IPS-18a (cell line): Measurements from ENCODE around the gene DISC1.

ENCODE experiments used
- H3K27ac ChIP-seq: one replicate; pipeline ENCODE4 v1.5.1; 2013; ENCODE audit warnings: low read length
- H3K27me3 ChIP-seq: one replicate; pipeline ENCODE4 v1.6.1; 2013; ENCODE audit warnings: mild to moderate bottlenecking, low read length; ENCODE audit not compliant: control insufficient read depth, insufficient read depth
- H3K36me3 ChIP-seq: one replicate; pipeline ENCODE4 v1.6.1; 2013; ENCODE audit warnings: low read depth, low read length; ENCODE audit not compliant: control insufficient read depth
- H3K4me1 ChIP-seq: one replicate; pipeline ENCODE4 v1.6.1; 2013; ENCODE audit warnings: low read depth, low read length; ENCODE audit not compliant: control insufficient read depth
- H3K4me3 ChIP-seq: one replicate; pipeline ENCODE4 v1.5.1; 2013; ENCODE audit warnings: low read length
- H3K9ac ChIP-seq: one replicate; pipeline ENCODE4 v1.6.1; 2013; ENCODE audit warnings: mild to moderate bottlenecking, low read length, moderate library complexity
- H3K9me3 ChIP-seq: one replicate; pipeline ENCODE4 v1.6.1; 2013; ENCODE audit warnings: low read depth, low read length; ENCODE audit not compliant: control insufficient read depth

The DISC1 gene

DNA sequence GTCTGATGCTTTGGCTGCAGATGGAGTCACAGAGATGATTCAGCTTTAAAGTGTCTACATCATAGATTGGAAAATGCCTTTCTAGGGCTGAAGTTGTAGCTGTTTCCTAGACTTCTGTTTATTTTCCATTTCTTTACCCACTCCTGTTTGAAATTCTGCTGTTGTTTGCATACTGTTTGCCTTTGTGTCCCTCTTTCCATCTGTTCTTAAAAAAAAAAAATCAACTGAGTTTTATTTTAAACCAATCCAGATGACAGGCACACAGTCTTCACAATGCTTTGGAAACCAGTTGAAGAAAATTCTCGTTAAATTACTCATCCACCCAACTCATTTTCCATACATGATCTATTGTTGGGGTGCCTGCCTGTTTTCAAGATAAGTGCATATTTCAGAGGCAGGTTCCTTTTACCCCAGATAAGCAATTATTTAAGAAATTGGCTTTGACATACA, 245.9 kb downstream of the DISC1 start:
- Histone ChIP-seq H3K27me3 (no peaks in the 10 kb centered on the region), H3K36me3 (no peaks in the 10 kb centered on the region), H3K4me1 (peaks cover 4% of the 10 kb centered on the region), H3K9ac (no peak overlapping the region), H3K27ac (no peak overlapping the region), H3K9me3 (no peaks in the 10 kb centered on the region), H3K4me3 (no peak overlapping the region)

- no peaks in the 10 kb centered on the region for H3K36me3 ChIP-seq
- H3K27me3 ChIP-seq, result no peaks in the 10 kb centered on the region
- no peak overlapping the region for H3K9ac ChIP-seq
- H3K4me3 ChIP-seq, result no peak overlapping the region
- H3K4me1 ChIP-seq, result no peaks in the 10 kb centered on the region
- no peaks in the 10 kb centered on the region for H3K9me3 ChIP-seq
- H3K27ac ChIP-seq, result no peak overlapping the region
Observed at GRCh38 chr1:231878737-231879136, 252.1 kb downstream of the DISC1 start.

- H3K27ac ChIP-seq, result no peak overlapping the region
- H3K4me1 ChIP-seq, result no peaks in the 10 kb centered on the region
Observed at GRCh38 chr1:231879296-231879695, 252.7 kb downstream of the DISC1 start.

DNA sequence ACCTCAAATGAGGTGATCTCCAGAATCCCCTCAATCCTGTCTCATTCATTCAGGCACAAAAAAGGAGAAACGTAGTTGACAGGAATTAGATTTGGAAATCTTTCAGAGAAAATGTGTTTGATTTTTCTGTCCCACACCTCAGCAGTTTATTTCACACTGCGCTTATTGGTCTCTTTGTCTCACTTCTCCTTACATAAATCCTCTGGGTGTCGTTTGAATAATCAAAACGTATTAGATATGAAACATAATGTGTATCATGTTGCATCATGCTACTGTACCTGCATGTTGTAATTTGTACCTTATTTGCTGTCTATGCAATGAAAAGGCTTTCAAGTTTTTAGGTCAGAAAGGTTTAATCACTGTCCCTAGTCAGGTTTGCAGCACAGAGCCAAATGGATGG, 255.7 kb downstream of the DISC1 start:
- Histone ChIP-seq H3K27me3 (no peaks in the 10 kb centered on the region), H3K4me3 (no peak overlapping the region), H3K36me3 (no peaks in the 10 kb centered on the region), H3K4me1 (no peaks in the 10 kb centered on the region), H3K9me3 (no peaks in the 10 kb centered on the region), H3K9ac (no peak overlapping the region), H3K27ac (no peak overlapping the region)

More at GRCh38 chr1:231879296-231879695, 252.7 kb downstream of the DISC1 start:
- Histone ChIP-seq H3K9me3 (no peaks in the 10 kb centered on the region), H3K4me3 (no peak overlapping the region), H3K36me3 (no peaks in the 10 kb centered on the region), H3K9ac (no peak overlapping the region), H3K27me3 (no peaks in the 10 kb centered on the region)

DNA sequence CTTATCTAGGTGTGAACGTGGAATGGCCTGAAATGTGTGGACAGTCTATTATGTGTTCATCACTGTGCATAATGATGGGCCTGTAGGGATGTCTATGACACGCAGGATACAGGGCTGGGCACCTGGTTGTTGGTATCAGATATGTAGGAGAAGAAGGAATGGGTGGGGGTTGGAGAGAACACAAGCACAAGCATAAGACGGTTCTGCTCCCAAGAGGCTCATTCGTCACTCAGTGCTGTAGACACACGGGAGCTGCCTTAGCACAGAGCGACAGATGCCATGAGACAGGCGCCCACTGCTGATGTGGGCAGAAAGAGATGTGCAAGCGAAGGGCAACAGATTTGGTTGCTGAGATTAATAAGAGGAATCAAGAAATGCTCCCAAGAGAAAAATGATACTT, 256.2 kb downstream of the DISC1 start:
- Histone ChIP-seq H3K4me3 (no peak overlapping the region), H3K9me3 (no peaks in the 10 kb centered on the region), H3K27ac (no peak overlapping the region), H3K36me3 (no peaks in the 10 kb centered on the region), H3K4me1 (no peaks in the 10 kb centered on the region), H3K9ac (no peak overlapping the region), H3K27me3 (no peaks in the 10 kb centered on the region)

- Histone ChIP-seq H3K9me3 (no peaks in the 10 kb centered on the region), H3K4me1 (no peaks in the 10 kb centered on the region), H3K36me3 (no peaks in the 10 kb centered on the region), H3K9ac (no peak overlapping the region), H3K27me3 (no peaks in the 10 kb centered on the region), H3K27ac (no peak overlapping the region), H3K4me3 (no peak overlapping the region)
Observed at GRCh38 chr1:231883382-231883781, 256.8 kb downstream of the DISC1 start.

GRCh38 chr1:231885209-231885854, 258.7 kb downstream of the DISC1 start:
- no peaks in the 10 kb centered on the region for H3K4me1 ChIP-seq
- no peak overlapping the region for H3K9ac ChIP-seq
- H3K9me3 ChIP-seq, result no peaks in the 10 kb centered on the region
- no peaks in the 10 kb centered on the region for H3K27me3 ChIP-seq
- no peak overlapping the region for H3K27ac ChIP-seq
- no peak overlapping the region for H3K4me3 ChIP-seq
- H3K36me3 ChIP-seq, result no peaks in the 10 kb centered on the region

DNA sequence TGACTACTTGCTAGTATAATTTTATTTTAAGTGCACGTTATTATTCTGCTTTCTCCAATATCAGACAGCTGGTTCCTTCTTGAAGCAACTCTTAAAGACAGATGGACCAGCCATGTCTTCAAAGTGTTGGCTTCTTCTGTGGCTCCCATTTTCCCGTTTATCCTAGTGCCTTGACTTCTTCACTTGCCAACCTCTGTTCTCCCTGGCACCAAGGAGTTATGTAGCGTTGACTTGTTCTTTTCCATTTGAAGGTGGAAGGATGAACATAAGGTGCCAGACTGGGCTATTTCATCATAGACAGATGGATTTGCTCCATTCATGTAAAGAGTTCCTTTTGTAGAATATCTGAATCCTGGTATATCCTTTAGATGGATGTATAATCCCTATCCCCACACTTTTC, 260.6 kb downstream of the DISC1 start:
- Histone ChIP-seq H3K9me3 (no peaks in the 10 kb centered on the region), H3K36me3 (no peaks in the 10 kb centered on the region), H3K4me3 (no peak overlapping the region), H3K27me3 (no peaks in the 10 kb centered on the region), H3K27ac (no peak overlapping the region), H3K4me1 (no peaks in the 10 kb centered on the region), H3K9ac (no peak overlapping the region)

- no peaks in the 10 kb centered on the region for H3K4me1 ChIP-seq
- H3K9me3 ChIP-seq, result no peaks in the 10 kb centered on the region
- no peaks in the 10 kb centered on the region for H3K36me3 ChIP-seq
- no peak overlapping the region for H3K27ac ChIP-seq
- no peak overlapping the region for H3K9ac ChIP-seq
- H3K4me3 ChIP-seq, result no peak overlapping the region
- H3K27me3 ChIP-seq, result no peaks in the 10 kb centered on the region
Observed at GRCh38 chr1:231887866-231888265, 261.3 kb downstream of the DISC1 start.

DNA sequence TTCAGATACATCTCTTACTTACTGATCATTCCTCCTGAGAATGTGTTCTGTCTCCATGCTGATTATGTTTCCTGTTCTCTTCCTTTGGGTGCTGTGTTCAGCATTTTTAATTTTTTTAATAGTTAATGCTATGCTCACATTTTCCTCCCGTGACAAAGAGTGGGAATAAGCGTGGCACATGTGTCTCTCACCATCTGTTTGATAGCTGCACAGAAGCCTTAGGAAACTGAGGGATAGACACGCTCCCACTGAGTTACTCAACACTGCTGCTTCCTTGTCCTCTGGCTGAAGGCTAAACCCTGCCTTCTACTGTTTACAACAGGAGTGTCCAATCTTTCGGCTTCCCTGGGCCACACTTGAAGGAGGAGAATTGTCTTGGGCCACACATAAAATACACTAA, 264.2 kb downstream of the DISC1 start:
- no peaks in the 10 kb centered on the region for H3K4me1 ChIP-seq
- H3K27ac ChIP-seq, result no peak overlapping the region
- H3K4me3 ChIP-seq, result no peak overlapping the region
- H3K36me3 ChIP-seq, result no peaks in the 10 kb centered on the region
- no peak overlapping the region for H3K9ac ChIP-seq
- no peaks in the 10 kb centered on the region for H3K27me3 ChIP-seq
- no peaks in the 10 kb centered on the region for H3K9me3 ChIP-seq

- no peaks in the 10 kb centered on the region for H3K36me3 ChIP-seq
- H3K4me3 ChIP-seq, result no peak overlapping the region
- H3K9me3 ChIP-seq, result no peaks in the 10 kb centered on the region
- H3K27ac ChIP-seq, result no peak overlapping the region
- H3K27me3 ChIP-seq, result no peaks in the 10 kb centered on the region
- H3K4me1 ChIP-seq, result no peaks in the 10 kb centered on the region
- H3K9ac ChIP-seq, result no peak overlapping the region
Observed at GRCh38 chr1:231893400-231894102, 267.0 kb downstream of the DISC1 start.

DNA sequence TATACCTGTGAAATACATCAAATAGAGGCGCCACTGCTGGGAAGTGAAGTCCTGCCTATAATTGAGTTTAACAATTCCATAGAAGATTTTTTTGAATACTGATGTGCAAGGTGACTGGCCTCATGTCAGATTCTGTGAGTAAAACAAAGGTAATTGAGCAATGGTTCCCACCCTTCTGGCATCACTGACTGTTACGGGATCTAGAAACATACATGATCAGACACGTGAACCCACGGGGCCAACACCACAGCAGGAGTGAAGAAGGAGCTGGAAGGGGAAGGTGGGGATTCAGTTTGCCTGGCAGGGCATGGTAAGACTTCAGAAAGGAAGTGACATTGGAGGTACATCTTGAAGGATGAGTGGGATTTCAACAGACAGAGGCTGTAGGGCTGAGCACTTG, 270.2 kb downstream of the DISC1 start:
- H3K4me1 ChIP-seq, result peaks cover 14% of the 10 kb centered on the region
- H3K9me3 ChIP-seq, result no peaks in the 10 kb centered on the region
- no peak overlapping the region for H3K9ac ChIP-seq
- no peaks in the 10 kb centered on the region for H3K27me3 ChIP-seq
- H3K4me3 ChIP-seq, result no peak overlapping the region
- no peaks in the 10 kb centered on the region for H3K36me3 ChIP-seq
- no peak overlapping the region for H3K27ac ChIP-seq
